Measurements from ENCODE around the gene FIBP. TPM values are rescaled to one million over a fixed set of nuclear protein-coding genes. Genes with fewer than 3 reads are reported as not detected.

FIBP gene
- polyA plus RNA-seq, 1 donor from 2014 or later: 248 TPM

GRCh38 chr11:65863889-65864705, 24.2 kb downstream of the FIBP start:
- H3K4me3 ChIP-seq (ENCODE audit: low read length): no peak overlapping the region
- no peak overlapping the region for H3K9ac ChIP-seq (ENCODE audit: low read length)
- H3K9me3 ChIP-seq (ENCODE audit: low read length): no peaks in the 10 kb centered on the region
- H4K20me1 ChIP-seq (ENCODE audit: insufficient read depth): no peaks in the 10 kb centered on the region
- TF ChIP-seq RAD21 (conservative IDR thresholded peaks at IDR 0.05): no peak
- no peak for TF ChIP-seq POLR2AphosphoS5 (IDR thresholded peaks at IDR 0.05)
- TF ChIP-seq EZH2 (IDR thresholded peaks at IDR 0.05; ENCODE audit: borderline replicate concordance, insufficient read depth, low read length, poor library complexity, severe bottlenecking): no peak
- no peak for TF ChIP-seq SMC3 (conservative IDR thresholded peaks at IDR 0.05; ENCODE audit: poor library complexity)
- TF ChIP-seq MXI1 (conservative IDR thresholded peaks at IDR 0.05; ENCODE audit: poor library complexity, severe bottlenecking): no peak
- TF ChIP-seq REST (IDR thresholded peaks at IDR 0.05; ENCODE audit: borderline replicate concordance): no peak
- no peak overlapping the region for H2AFZ ChIP-seq (ENCODE audit: low read depth, low read length)
- no peaks in the 10 kb centered on the region for H3K27me3 ChIP-seq (ENCODE audit: insufficient read depth, low read depth, low read length)
- no peak overlapping the region for H3K4me2 ChIP-seq (ENCODE audit: low read length)
- peaks cover 15% of the 10 kb centered on the region for H3K79me2 ChIP-seq (replicated peaks; ENCODE audit: insufficient read depth, low read length)
- no peak overlapping the region for H3K27ac ChIP-seq (ENCODE audit: low read length)
- no peaks in the 10 kb centered on the region for H3K36me3 ChIP-seq (ENCODE audit: insufficient read depth, low read length)
- H3K9me2 ChIP-seq (ENCODE audit: insufficient read depth, low read length): no peaks in the 10 kb centered on the region
- H3F3A ChIP-seq (ENCODE audit: insufficient read depth, low read length, poor library complexity, severe bottlenecking): no peaks in the 10 kb centered on the region

GRCh38 chr11:65862941-65863888, 25.1 kb downstream of the FIBP start:
- H3K27ac ChIP-seq (ENCODE audit: low read length): no peak overlapping the region

More at GRCh38 chr11:65862941-65863888, 25.1 kb downstream of the FIBP start:
- Histone ChIP-seq H2AFZ (ENCODE audit: low read depth, low read length) (no peak overlapping the region), H3K27me3 (ENCODE audit: insufficient read depth, low read depth, low read length) (no peaks in the 10 kb centered on the region), H3K9me3 (ENCODE audit: low read length) (no peaks in the 10 kb centered on the region), H4K20me1 (ENCODE audit: insufficient read depth) (no peaks in the 10 kb centered on the region), H3K4me2 (ENCODE audit: low read length) (no peak overlapping the region), H3K9ac (ENCODE audit: low read length) (no peak overlapping the region), H3K79me2 (replicated peaks; ENCODE audit: insufficient read depth, low read length) (peaks cover 15% of the 10 kb centered on the region), H3K36me3 (ENCODE audit: insufficient read depth, low read length) (no peaks in the 10 kb centered on the region), H3K4me3 (ENCODE audit: low read length) (no peak overlapping the region), H3K9me2 (ENCODE audit: insufficient read depth, low read length) (no peaks in the 10 kb centered on the region), H3F3A (ENCODE audit: insufficient read depth, low read length, poor library complexity, severe bottlenecking) (peaks cover 5% of the 10 kb centered on the region)
- TF ChIP-seq SMC3 (conservative IDR thresholded peaks at IDR 0.05; ENCODE audit: poor library complexity) (no peak), EZH2 (IDR thresholded peaks at IDR 0.05; ENCODE audit: borderline replicate concordance, insufficient read depth, low read length, poor library complexity, severe bottlenecking) (no peak), EP300 (conservative IDR thresholded peaks at IDR 0.05; ENCODE audit: poor library complexity, severe bottlenecking) (no peak), REST (IDR thresholded peaks at IDR 0.05; ENCODE audit: borderline replicate concordance) (no peak), POLR2AphosphoS5 (IDR thresholded peaks at IDR 0.05) (no peak), MXI1 (conservative IDR thresholded peaks at IDR 0.05; ENCODE audit: poor library complexity, severe bottlenecking) (no peak), CTCF (IDR thresholded peaks at IDR 0.05; ENCODE audit: poor library complexity, severe bottlenecking) (no peak), RAD21 (conservative IDR thresholded peaks at IDR 0.05) (no peak), TAF1 (IDR thresholded peaks at IDR 0.05; ENCODE audit: low read depth) (no peak)

Measured in neural cell (in vitro differentiated cells).